OCI-LY1 (cell line): ENCODE measurements around the gene TUBB3.

Source experiments
- H2AFZ ChIP-seq: fragments of 200-600 bp; sonication (generic), shearing (Covaris generic); 2 replicates; pipeline ENCODE4 v1.6.0; 2014; ENCODE audit warnings: antibody characterized with exemption, mild to moderate bottlenecking, low read length
- H3F3A ChIP-seq: fragments of 200-600 bp; sonication (generic), shearing (Covaris generic); 2 replicates; pipeline ENCODE4 v1.6.0; 2014; ENCODE audit warnings: mild to moderate bottlenecking, antibody characterized with exemption, low read length, moderate library complexity; ENCODE audit not compliant: insufficient read depth
- H3K27ac ChIP-seq: fragments of 200-600 bp; sonication (generic); 2 replicates; pipeline ENCODE4 v1.5.1; 2014; ENCODE audit warnings: low read length, mixed run types, mild to moderate bottlenecking, low read depth; ENCODE audit not compliant: poor library complexity, severe bottlenecking
- H3K27me3 ChIP-seq: fragments of 200-600 bp; sonication (generic); 2 replicates; pipeline ENCODE4 v1.6.0; 2014; ENCODE audit warnings: antibody characterized with exemption, mild to moderate bottlenecking, low read length, moderate library complexity; ENCODE audit not compliant: insufficient read depth
- H3K36me3 ChIP-seq: fragments of 200-600 bp; sonication (generic); 2 replicates; pipeline ENCODE4 v1.6.1; 2014; ENCODE audit warnings: mild to moderate bottlenecking, antibody characterized with exemption, low read length, moderate library complexity, mixed read lengths; ENCODE audit not compliant: insufficient read depth
- H3K4me1 ChIP-seq: fragments of 200-600 bp; sonication (generic); 2 replicates; pipeline ENCODE4 v1.5.1; 2014; ENCODE audit warnings: mild to moderate bottlenecking, low read length, moderate library complexity; ENCODE audit not compliant: insufficient read depth, severe bottlenecking
- H3K4me2 ChIP-seq: fragments of 200-600 bp; sonication (generic), shearing (Covaris generic); 2 replicates; pipeline ENCODE4 v1.6.1; 2014; ENCODE audit warnings: low read length
- H3K4me3 ChIP-seq: fragments of 200-600 bp; sonication (generic); 2 replicates; pipeline ENCODE4 v1.5.1; 2014; ENCODE audit warnings: low read length, low read depth, mild to moderate bottlenecking, mixed read lengths; ENCODE audit not compliant: poor library complexity, severe bottlenecking
- H3K79me2 ChIP-seq: fragments of 200-600 bp; shearing (Covaris generic); 2 replicates; pipeline ENCODE4 v1.6.1; 2016; ENCODE audit warnings: mixed run types, low read length, mixed read lengths; ENCODE audit not compliant: insufficient read depth
- H3K9ac ChIP-seq: fragments of 200-600 bp; sonication (generic), shearing (Covaris generic); 2 replicates; pipeline ENCODE4 v1.6.1; 2014; ENCODE audit warnings: mild to moderate bottlenecking, low read length, mixed read lengths
- H3K9me2 ChIP-seq: fragments of 200-600 bp; sonication (generic), shearing (Covaris generic); 2 replicates; pipeline ENCODE4 v1.6.1; 2014; ENCODE audit warnings: low read depth, mild to moderate bottlenecking, low read length, mixed read lengths
- H3K9me3 ChIP-seq: fragments of 200-600 bp; shearing (Covaris generic); 2 replicates; pipeline ENCODE4 v1.6.1; 2014; ENCODE audit warnings: low read length, mixed read lengths
- H4K20me1 ChIP-seq: fragments of 200-600 bp; sonication (generic), shearing (Covaris generic); 2 replicates; pipeline ENCODE4 v1.6.0; 2016; ENCODE audit warnings: mild to moderate bottlenecking, low read length; ENCODE audit not compliant: insufficient read depth
- EZH2 ChIP-seq: fragments of 200-600 bp; sonication (generic), shearing (Covaris generic); IDR thresholded peaks from 2 replicates; pipeline ENCODE4 v1.8.0; 2017; ENCODE audit warnings: borderline replicate concordance, mixed run types, mild to moderate bottlenecking, antibody characterized with exemption, low read length, moderate library complexity, mixed read lengths
- TF ChIP-seq, protein P1 (sequence below): fragments of 200-600 bp; sonication (generic), shearing (Covaris generic); IDR thresholded peaks from 2 replicates; pipeline ENCODE4 v1.5.1; 2017; ENCODE audit warnings: mild to moderate bottlenecking, antibody characterized with exemption, low read length, moderate library complexity, mixed read lengths

The TUBB3 gene

DNA sequence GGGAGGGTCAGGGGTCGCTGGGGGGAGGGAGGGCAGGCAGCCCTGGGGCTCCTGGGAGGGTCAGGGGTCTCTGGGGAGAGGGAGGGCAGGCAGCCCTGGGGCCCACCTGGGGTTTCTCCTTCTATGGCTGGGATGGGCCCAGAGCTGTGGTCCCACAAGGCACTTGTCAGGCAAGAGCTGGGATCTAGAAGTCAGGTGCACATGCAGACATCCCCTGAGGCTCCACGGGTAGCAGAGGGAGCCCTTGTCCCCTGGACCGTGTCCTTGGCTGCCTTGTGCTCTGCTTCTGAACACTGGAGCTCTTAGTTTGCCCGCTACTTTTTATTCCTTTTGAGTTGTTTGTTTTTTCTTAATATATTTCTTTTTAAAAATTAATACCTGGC is 1.8 kb downstream of the TUBB3 start:
- no peaks in the 10 kb centered on the region for H4K20me1 ChIP-seq
- no peaks in the 10 kb centered on the region for H3K9me2 ChIP-seq
- H3K9me3 ChIP-seq = no peaks in the 10 kb centered on the region
- H3K4me3 ChIP-seq = no peak overlapping the region
- no peaks in the 10 kb centered on the region for H3K27me3 ChIP-seq
- H3K36me3 ChIP-seq = no peaks in the 10 kb centered on the region
- H3K79me2 ChIP-seq = no peaks in the 10 kb centered on the region
- H3F3A ChIP-seq = no peaks in the 10 kb centered on the region
- TF ChIP-seq, protein P1, sequence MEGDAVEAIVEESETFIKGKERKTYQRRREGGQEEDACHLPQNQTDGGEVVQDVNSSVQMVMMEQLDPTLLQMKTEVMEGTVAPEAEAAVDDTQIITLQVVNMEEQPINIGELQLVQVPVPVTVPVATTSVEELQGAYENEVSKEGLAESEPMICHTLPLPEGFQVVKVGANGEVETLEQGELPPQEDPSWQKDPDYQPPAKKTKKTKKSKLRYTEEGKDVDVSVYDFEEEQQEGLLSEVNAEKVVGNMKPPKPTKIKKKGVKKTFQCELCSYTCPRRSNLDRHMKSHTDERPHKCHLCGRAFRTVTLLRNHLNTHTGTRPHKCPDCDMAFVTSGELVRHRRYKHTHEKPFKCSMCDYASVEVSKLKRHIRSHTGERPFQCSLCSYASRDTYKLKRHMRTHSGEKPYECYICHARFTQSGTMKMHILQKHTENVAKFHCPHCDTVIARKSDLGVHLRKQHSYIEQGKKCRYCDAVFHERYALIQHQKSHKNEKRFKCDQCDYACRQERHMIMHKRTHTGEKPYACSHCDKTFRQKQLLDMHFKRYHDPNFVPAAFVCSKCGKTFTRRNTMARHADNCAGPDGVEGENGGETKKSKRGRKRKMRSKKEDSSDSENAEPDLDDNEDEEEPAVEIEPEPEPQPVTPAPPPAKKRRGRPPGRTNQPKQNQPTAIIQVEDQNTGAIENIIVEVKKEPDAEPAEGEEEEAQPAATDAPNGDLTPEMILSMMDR = no peak
- TF ChIP-seq EZH2 = no peak
- H3K4me2 ChIP-seq = peak overlapping the region; percentile 62
- H2AFZ ChIP-seq = no peak overlapping the region
- H3K4me1 ChIP-seq = peaks cover 36% of the 10 kb centered on the region
- H3K9ac ChIP-seq = no peak overlapping the region
- H3K27ac ChIP-seq = no peak overlapping the region

- H4K20me1 ChIP-seq = no peaks in the 10 kb centered on the region
These were observed 2.5 kb downstream of the TUBB3 start for GRCh38 chr16:89925596-89926079.

DNA sequence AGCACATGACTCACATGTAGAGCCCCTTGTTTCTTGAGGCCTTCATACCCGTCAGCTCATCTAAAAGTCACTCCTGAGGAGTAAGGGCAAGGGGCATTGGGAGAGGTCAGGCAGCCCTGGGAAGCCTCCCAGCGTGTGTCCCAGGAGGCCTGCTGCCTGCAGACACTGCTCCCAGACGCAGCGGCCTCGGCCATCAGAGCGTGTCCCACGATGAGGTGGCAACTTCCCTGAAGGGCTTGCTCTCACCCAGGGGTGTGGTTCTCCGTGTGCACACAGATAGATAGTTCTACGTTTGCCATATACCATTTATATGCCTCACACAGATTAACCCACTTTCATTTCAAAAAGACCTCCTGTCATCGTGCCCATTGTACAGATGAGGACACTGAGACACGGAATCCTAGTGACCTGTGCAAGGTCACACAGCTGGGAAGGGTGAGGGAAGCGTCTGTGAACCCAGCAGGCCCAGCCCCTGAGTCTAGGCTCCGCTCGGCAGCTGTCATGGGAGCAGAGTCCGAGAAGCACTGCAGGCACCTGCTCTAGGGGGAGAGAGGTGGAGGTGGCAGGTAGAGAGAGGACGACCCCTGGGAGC is 8.3 kb downstream of the TUBB3 start:
- Histone ChIP-seq H4K20me1 (no peaks in the 10 kb centered on the region), H3K36me3 (peaks cover 6% of the 10 kb centered on the region; the same call in 1 of the 2 replicates), H3K9me2 (no peaks in the 10 kb centered on the region), H3K79me2 (no peaks in the 10 kb centered on the region), H3K4me2 (no peak overlapping the region), H3K4me3 (no peak overlapping the region), H3K9ac (no peak overlapping the region), H3K27me3 (no peaks in the 10 kb centered on the region), H2AFZ (no peak overlapping the region), H3K4me1 (no peaks in the 10 kb centered on the region), H3K9me3 (no peaks in the 10 kb centered on the region), H3K27ac (no peak overlapping the region), H3F3A (no peaks in the 10 kb centered on the region)
- TF ChIP-seq EZH2 = no peak
- TF ChIP-seq, protein P1 = no peak

More at GRCh38 chr16:89925596-89926079, 2.5 kb downstream of the TUBB3 start:
- Histone ChIP-seq H3K4me2 (peak overlapping the region; percentile 62), H3K9me3 (no peaks in the 10 kb centered on the region), H3K4me1 (peaks cover 36% of the 10 kb centered on the region), H3K4me3 (peak overlapping the region; percentile 56), H2AFZ (no peak overlapping the region), H3K27ac (no peak overlapping the region), H3K79me2 (no peaks in the 10 kb centered on the region), H3K9me2 (no peaks in the 10 kb centered on the region), H3K36me3 (no peaks in the 10 kb centered on the region), H3K27me3 (no peaks in the 10 kb centered on the region), H3K9ac (peak overlapping the region; percentile 22; the same call in 1 of the 2 replicates), H3F3A (no peaks in the 10 kb centered on the region)
- TF ChIP-seq EZH2 = no peak
- TF ChIP-seq, protein P1 = no peak
